A549 treated with dexamethasone at 1 μM for 4 hours (cell line): ENCODE measurements around the gene CELA3B. TPM values are rescaled to one million over a fixed set of nuclear protein-coding genes. Genes with fewer than 3 reads are reported as not detected.

ENCODE experiments used
- total RNA-seq: library from RNA; stranded (reverse); fragments of 200-300 nt; extraction: Qiagen RNA extraction; gene quantifications from 5 replicates; pipeline ENCODE4 v1.2.3, GENCODE V29; 2022

CELA3B gene, protein sequence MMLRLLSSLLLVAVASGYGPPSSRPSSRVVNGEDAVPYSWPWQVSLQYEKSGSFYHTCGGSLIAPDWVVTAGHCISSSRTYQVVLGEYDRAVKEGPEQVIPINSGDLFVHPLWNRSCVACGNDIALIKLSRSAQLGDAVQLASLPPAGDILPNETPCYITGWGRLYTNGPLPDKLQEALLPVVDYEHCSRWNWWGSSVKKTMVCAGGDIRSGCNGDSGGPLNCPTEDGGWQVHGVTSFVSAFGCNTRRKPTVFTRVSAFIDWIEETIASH
- total RNA-seq, result not detected in 5 replicates

DNA sequence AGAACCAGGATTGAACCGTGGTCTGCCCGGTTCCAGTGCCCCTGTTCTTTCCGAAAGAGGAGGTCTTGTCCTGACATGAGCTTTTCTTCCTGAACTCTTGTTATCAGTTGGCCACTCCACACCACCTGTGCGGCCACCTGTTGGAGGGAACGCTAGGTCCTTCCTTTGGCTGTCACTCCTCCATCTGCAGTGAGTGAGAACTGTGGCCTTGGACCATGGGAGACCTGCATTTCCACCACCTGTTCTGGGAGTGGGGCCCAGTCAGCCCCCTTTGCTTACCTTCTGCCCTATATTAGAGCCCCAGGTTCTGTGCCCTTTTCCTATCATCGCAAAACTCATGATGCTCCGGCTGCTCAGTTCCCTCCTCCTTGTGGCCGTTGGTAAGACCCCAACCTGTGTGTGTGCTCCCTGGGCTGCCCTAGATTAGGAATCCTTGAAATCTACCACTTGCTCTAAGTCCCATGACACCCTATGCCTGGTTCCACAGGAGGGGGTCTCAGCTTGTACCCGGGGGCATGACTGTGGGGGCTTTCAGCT, at the start of gene CELA3B:
CELA3B (plus strand) TSS at position 320 of the 537 bp plus-strand sequence; CDS start at position 338, 18 bp downstream.

DNA sequence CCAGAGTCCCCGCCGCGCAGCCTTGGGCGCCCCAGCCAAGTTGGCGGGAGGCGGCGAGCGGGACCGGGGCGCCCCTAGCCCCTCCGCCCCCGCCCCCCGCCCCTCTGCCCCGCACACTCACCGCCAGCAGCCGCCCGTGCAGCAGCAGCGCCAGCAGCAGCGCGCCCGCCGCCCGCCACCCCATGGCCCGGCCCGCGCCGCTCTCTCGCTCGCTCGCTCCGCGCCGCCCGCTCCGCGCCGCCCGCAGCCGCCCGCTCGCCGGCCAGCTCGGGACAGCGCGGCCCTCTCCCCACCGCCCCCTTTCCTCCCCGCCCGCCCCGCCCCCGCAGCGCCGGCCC, 39.8 kb upstream of the CELA3B start, which contains the start of gene HSPG2:
HSPG2 (minus strand) TSS at position 277 of the 338 bp plus-strand sequence; CDS start at position 184, 93 bp downstream.

DNA sequence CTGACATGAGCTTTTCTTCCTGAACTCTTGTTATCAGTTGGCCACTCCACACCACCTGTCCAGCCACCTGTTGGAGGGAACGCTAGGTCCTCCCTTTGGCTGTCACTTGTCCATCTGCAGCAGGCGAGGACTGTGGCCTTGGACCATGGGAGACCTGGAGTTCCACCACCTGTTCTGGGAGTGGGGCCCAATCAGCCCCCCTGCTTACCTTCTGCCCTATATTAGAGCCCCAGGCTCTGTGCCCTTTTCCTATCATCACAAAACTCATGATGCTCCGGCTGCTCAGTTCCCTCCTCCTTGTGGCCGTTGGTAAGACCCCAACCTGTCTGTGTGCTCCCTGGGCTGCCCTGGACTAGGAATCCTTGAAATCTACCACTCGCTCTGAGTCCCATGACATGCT, 24.6 kb downstream of the CELA3B start, which contains the start of gene CELA3A:
CELA3A (plus strand) TSS at position 249 of the 400 bp plus-strand sequence; CDS start at position 267, 18 bp downstream.

Other genes with a start within 250 kb of the CELA3B start
- gene USP48, start 193.9 kb upstream of the CELA3B start, total RNA-seq, result 15.3 to 19.1 TPM (median 18.0 TPM) in 5 replicates
- 0.02 to 0.12 TPM (median 0.02 TPM) in 4 of 5 replicates, not detected in the other for gene LDLRAD2, start 164.8 kb upstream of the CELA3B start, total RNA-seq
- 46.4 to 93.7 TPM (median 80.9 TPM) in 5 replicates for gene HSPG2, start 39.7 kb upstream of the CELA3B start, total RNA-seq
- gene CELA3A, start 24.6 kb downstream of the CELA3B start, total RNA-seq, result not detected in 5 replicates
- 152 to 215 TPM (median 163 TPM) in 5 replicates for gene CDC42, start 75.7 kb downstream of the CELA3B start, total RNA-seq
- 0.27 to 0.41 TPM (median 0.37 TPM) in 5 replicates for gene WNT4, start 166.1 kb downstream of the CELA3B start, total RNA-seq